KOPT-K1 (cell line): Measurements from ENCODE around the gene LRRTM3.

Source experiments
- H3K27ac ChIP-seq: fragments of 200-600 bp; sonication (generic); 2 replicates; pipeline ENCODE4 v1.5.1; 2016; ENCODE audit warnings: antibody characterized with exemption, mild to moderate bottlenecking, low read depth, low read length; ENCODE audit not compliant: poor library complexity, severe bottlenecking
- H3K36me3 ChIP-seq: fragments of 200-600 bp; sonication (generic); 2 replicates; pipeline ENCODE4 v1.5.1; 2017; ENCODE audit warnings: antibody characterized with exemption, mild to moderate bottlenecking, low read length, moderate library complexity; ENCODE audit not compliant: insufficient read depth
- H3K9me3 ChIP-seq: fragments of 200-600 bp; sonication (generic); 2 replicates; pipeline ENCODE4 v1.5.1; 2017; ENCODE audit warnings: antibody characterized with exemption, low read length, mild to moderate bottlenecking; ENCODE audit not compliant: insufficient read depth, poor library complexity, severe bottlenecking

Gene LRRTM3

GRCh38 chr10:66925896-66926715 lies at the start of gene LRRTM3:
Gene LRRTM3, plus strand, starts transcription at chr10:66926036.
- Histone ChIP-seq H3K27ac (no peak within 1 kb of the TSS), H3K36me3 (no peaks in the 10 kb centered on the region), H3K9me3 (no peaks in the 10 kb centered on the region)

- Histone ChIP-seq H3K27ac (no peak overlapping the region), H3K9me3 (no peaks in the 10 kb centered on the region), H3K36me3 (no peaks in the 10 kb centered on the region)
Observed at GRCh38 chr10:66877361-66877760, 48.5 kb upstream of the LRRTM3 start.

GRCh38 chr10:66880292-66880691 lies 45.5 kb upstream of the LRRTM3 start:
- H3K36me3 ChIP-seq = no peaks in the 10 kb centered on the region
- H3K9me3 ChIP-seq = no peaks in the 10 kb centered on the region
- no peak overlapping the region for H3K27ac ChIP-seq

GRCh38 chr10:66880826-66881225 lies 45.0 kb upstream of the LRRTM3 start:
- H3K9me3 ChIP-seq = no peaks in the 10 kb centered on the region
- H3K27ac ChIP-seq = no peak overlapping the region
- H3K36me3 ChIP-seq = no peaks in the 10 kb centered on the region

- no peaks in the 10 kb centered on the region for H3K9me3 ChIP-seq
- no peak overlapping the region for H3K27ac ChIP-seq
- H3K36me3 ChIP-seq = no peaks in the 10 kb centered on the region
Observed at GRCh38 chr10:66881814-66882213, 44.0 kb upstream of the LRRTM3 start.

GRCh38 chr10:66882271-66882670 lies 43.6 kb upstream of the LRRTM3 start:
- Histone ChIP-seq H3K36me3 (no peaks in the 10 kb centered on the region), H3K9me3 (no peaks in the 10 kb centered on the region), H3K27ac (no peak overlapping the region)

- H3K36me3 ChIP-seq = no peaks in the 10 kb centered on the region
- H3K27ac ChIP-seq = no peak overlapping the region
- no peaks in the 10 kb centered on the region for H3K9me3 ChIP-seq
Observed at GRCh38 chr10:66886848-66887247, 39.0 kb upstream of the LRRTM3 start.

GRCh38 chr10:66888237-66888636 lies 37.6 kb upstream of the LRRTM3 start:
- no peak overlapping the region for H3K27ac ChIP-seq
- no peaks in the 10 kb centered on the region for H3K36me3 ChIP-seq
- H3K9me3 ChIP-seq = no peaks in the 10 kb centered on the region

GRCh38 chr10:66892871-66893270 lies 33.0 kb upstream of the LRRTM3 start:
- Histone ChIP-seq H3K9me3 (peaks cover under 1% of the 10 kb centered on the region), H3K27ac (no peak overlapping the region), H3K36me3 (no peaks in the 10 kb centered on the region)

GRCh38 chr10:66910671-66911070 lies 15.2 kb upstream of the LRRTM3 start:
- Histone ChIP-seq H3K9me3 (no peaks in the 10 kb centered on the region), H3K27ac (no peak overlapping the region), H3K36me3 (no peaks in the 10 kb centered on the region)

- Histone ChIP-seq H3K9me3 (no peaks in the 10 kb centered on the region), H3K36me3 (no peaks in the 10 kb centered on the region), H3K27ac (no peak overlapping the region)
Observed at GRCh38 chr10:66916030-66916429, 9.8 kb upstream of the LRRTM3 start.

- H3K9me3 ChIP-seq = no peaks in the 10 kb centered on the region
- no peaks in the 10 kb centered on the region for H3K36me3 ChIP-seq
- no peak overlapping the region for H3K27ac ChIP-seq
Observed at GRCh38 chr10:66917104-66917503, 8.7 kb upstream of the LRRTM3 start.

GRCh38 chr10:66919248-66919647 lies 6.6 kb upstream of the LRRTM3 start:
- Histone ChIP-seq H3K9me3 (no peaks in the 10 kb centered on the region), H3K36me3 (no peaks in the 10 kb centered on the region)

GRCh38 chr10:66924674-66925345 lies 1.0 kb upstream of the LRRTM3 start:
- no peak overlapping the region for H3K27ac ChIP-seq
- H3K36me3 ChIP-seq = no peaks in the 10 kb centered on the region
- no peaks in the 10 kb centered on the region for H3K9me3 ChIP-seq

More at GRCh38 chr10:66919248-66919647, 6.6 kb upstream of the LRRTM3 start:
- H3K27ac ChIP-seq = no peak overlapping the region

- Histone ChIP-seq H3K27ac (no peak overlapping the region), H3K36me3 (no peaks in the 10 kb centered on the region), H3K9me3 (no peaks in the 10 kb centered on the region)
Observed at GRCh38 chr10:66925373-66925772, 463 bp upstream of the LRRTM3 start.

- Histone ChIP-seq H3K27ac (no peak overlapping the region), H3K36me3 (no peaks in the 10 kb centered on the region)
Observed at GRCh38 chr10:66926841-66927240, 1.0 kb downstream of the LRRTM3 start.

More at GRCh38 chr10:66926841-66927240, 1.0 kb downstream of the LRRTM3 start:
- no peaks in the 10 kb centered on the region for H3K9me3 ChIP-seq
